ENCODE results near the gene KRT85. TPM values are rescaled to one million over a fixed set of nuclear protein-coding genes. Genes with fewer than 3 reads are reported as not detected.

The KRT85 gene
- total RNA-seq, 1 donor from 2014 or later = not detected

DNA sequence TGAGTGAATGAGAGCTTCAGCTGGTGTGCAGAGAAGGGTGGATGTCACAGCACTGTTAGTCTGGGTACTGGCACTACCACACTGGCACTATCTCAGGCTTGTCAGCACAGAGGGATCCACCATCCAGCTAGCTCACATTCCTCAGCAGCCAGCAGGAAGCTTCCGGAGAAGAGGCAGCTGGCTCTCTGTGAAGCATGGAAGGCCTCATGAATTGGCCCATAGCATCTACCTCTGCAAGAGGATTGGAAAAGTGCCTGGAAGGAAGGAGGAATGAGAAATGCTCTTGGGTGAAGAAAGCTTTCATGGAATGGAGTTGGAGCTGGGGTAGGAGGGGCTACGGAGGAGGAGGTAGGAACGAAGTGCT lies 56.0 kb downstream of the KRT85 start:
- Mint-ChIP-seq H3K4me1 (ENCODE audit: low read depth, unreplicated experiment) (peaks cover 3% of the 10 kb centered on the region), H3K9me3 (ENCODE audit: unreplicated experiment) (peaks cover 7% of the 10 kb centered on the region), H3K4me3 (ENCODE audit: unreplicated experiment) (no peak overlapping the region), H3K36me3 (ENCODE audit: unreplicated experiment) (no peaks in the 10 kb centered on the region), H3K27ac (ENCODE audit: unreplicated experiment) (no peak overlapping the region), H3K27me3 (ENCODE audit: unreplicated experiment) (peaks cover 20% of the 10 kb centered on the region)
- DNase-seq = no peak
- TF ChIP-seq CTCF (IDR thresholded peaks at IDR 0.05; ENCODE audit: partially characterized antibody, unreplicated experiment) = no peak

- H3K36me3 Mint-ChIP-seq (ENCODE audit: unreplicated experiment) = no peaks in the 10 kb centered on the region
- H3K9me3 Mint-ChIP-seq (ENCODE audit: unreplicated experiment) = peaks cover 7% of the 10 kb centered on the region
- H3K4me1 Mint-ChIP-seq (ENCODE audit: low read depth, unreplicated experiment) = peaks cover 3% of the 10 kb centered on the region
- peaks cover 20% of the 10 kb centered on the region for H3K27me3 Mint-ChIP-seq (ENCODE audit: unreplicated experiment)
- H3K4me3 Mint-ChIP-seq (ENCODE audit: unreplicated experiment) = no peak overlapping the region
- no peak for DNase-seq
- no peak for TF ChIP-seq CTCF (IDR thresholded peaks at IDR 0.05; ENCODE audit: partially characterized antibody, unreplicated experiment)
- H3K27ac Mint-ChIP-seq (ENCODE audit: unreplicated experiment) = no peak overlapping the region
Measured at GRCh38 chr12:52310622-52311284, 56.5 kb downstream of the KRT85 start.

Other genes with a start within 250 kb of the KRT85 start
- gene KRT80, start 175.5 kb downstream of the KRT85 start, total RNA-seq (ENCODE audit: unreplicated experiment) = not detected
- not detected for gene KRT7, start 134.2 kb downstream of the KRT85 start, total RNA-seq (ENCODE audit: unreplicated experiment)
- not detected for gene KRT86, start 92.8 kb downstream of the KRT85 start, total RNA-seq (ENCODE audit: unreplicated experiment)
- gene KRT81, start 75.9 kb downstream of the KRT85 start, total RNA-seq (ENCODE audit: unreplicated experiment) = not detected
- gene KRT83, start 46.1 kb downstream of the KRT85 start, total RNA-seq (ENCODE audit: unreplicated experiment) = not detected
- not detected for gene KRT84, start 18.2 kb upstream of the KRT85 start, total RNA-seq (ENCODE audit: unreplicated experiment)
- not detected for gene KRT82, start 38.9 kb upstream of the KRT85 start, total RNA-seq (ENCODE audit: unreplicated experiment)
- gene KRT75, start 66.9 kb upstream of the KRT85 start, total RNA-seq (ENCODE audit: unreplicated experiment) = not detected
- not detected for gene KRT6B, start 84.7 kb upstream of the KRT85 start, total RNA-seq (ENCODE audit: unreplicated experiment)
- not detected for gene KRT6C, start 106.3 kb upstream of the KRT85 start, total RNA-seq (ENCODE audit: unreplicated experiment)
- not detected for gene KRT6A, start 125.8 kb upstream of the KRT85 start, total RNA-seq (ENCODE audit: unreplicated experiment)
- not detected for gene KRT5, start 152.9 kb upstream of the KRT85 start, total RNA-seq (ENCODE audit: unreplicated experiment)
- gene KRT71, start 185.7 kb upstream of the KRT85 start, total RNA-seq (ENCODE audit: unreplicated experiment) = not detected
- not detected for gene KRT74, start 206.4 kb upstream of the KRT85 start, total RNA-seq (ENCODE audit: unreplicated experiment)
- not detected for gene KRT72, start 234.0 kb upstream of the KRT85 start, total RNA-seq (ENCODE audit: unreplicated experiment)

Data from glutamatergic neuron (in vitro differentiated cells).